GM12878 (cell line): ENCODE data around the gene SP4. TPM values are rescaled to one million over a fixed set of nuclear protein-coding genes. Genes with fewer than 3 reads are reported as not detected.

Source experiments
- ATAC-seq: fragments of 200-7000 bp; cut with Tn5 transposase; 3 replicates; pipeline ENCODE4 v1.9.1; 2020; ENCODE audit warnings: mild to moderate bottlenecking, moderate library complexity
- BruUV-seq: library from RNA; stranded (reverse); fragments of 400-500 nt; replicated peaks from 2 replicates; lab custom pipeline; 2021; lab: Mats Ljungman, UMichigan
- CTCF ChIA-PET: fragments of 300-600 bp; sonication (Branson Sonifier 250); formaldehyde crosslinking; extraction: SDS; loops from one replicate; lab custom pipeline; 2021; ENCODE audit warnings: inconsistent platforms; lab: Yijun Ruan, JAX
- POLR2A ChIA-PET: fragments of 350-600 bp; formaldehyde crosslinking; extraction: SDS; loops from one replicate; lab custom pipeline; 2021; ENCODE audit warnings: inconsistent platforms; lab: Charles Lee
- RAD21 ChIA-PET: fragments of 300-600 bp; sonication (Branson Sonifier 250); formaldehyde crosslinking; loops from one replicate; lab custom pipeline; 2023; ENCODE audit warnings: antibody characterized with exemption; ENCODE audit not compliant: unreplicated experiment; lab: Charles Lee
- SMC1A ChIA-PET: fragments of 300-600 bp; sonication (Branson Sonifier 250); formaldehyde crosslinking; loops from one replicate; lab custom pipeline; 2023; ENCODE audit not compliant: unreplicated experiment, uncharacterized antibody; lab: Charles Lee
- DNase-seq: peaks from one replicate; pipeline ENCODE4 v3.0.0-alpha.2; 2011; ENCODE audit warnings: low read depth, low spot score
- FAIRE-seq: peaks from 3 replicates; lab custom pipeline; 2011; peaks lifted over from hg19 to GRCh38; lab: Jason Lieb, UNC
- H2AFZ ChIP-seq: 2 replicates; pipeline ENCODE4 v1.6.0; 2011; ENCODE audit warnings: low read depth, low read length, control low read depth; ENCODE audit not compliant: control insufficient read depth
- H3K27ac ChIP-seq: 2 replicates; pipeline ENCODE4 v1.5.1; 2011; ENCODE audit warnings: control low read depth; ENCODE audit not compliant: control insufficient read depth, insufficient read depth
- H3K27me3 ChIP-seq, 2 experiments: replicated peaks in 1 of 2; 2 replicates each; pipeline versions ENCODE4 v1.6.0 to v1.6.1; 2011; ENCODE audit warnings: low read length in 1 of 2; ENCODE audit not compliant: control insufficient read depth in 2 of 2, insufficient read depth in 2 of 2
- H3K36me3 ChIP-seq, 2 experiments: 2 replicates each; pipeline ENCODE4 v1.5.1; 2011; ENCODE audit warnings: low read length in 1 of 2; ENCODE audit not compliant: control insufficient read depth in 2 of 2, insufficient read depth in 2 of 2
- H3K4me1 ChIP-seq: 2 replicates; pipeline ENCODE4 v1.6.1; 2011; ENCODE audit warnings: mild to moderate bottlenecking, low read length, moderate library complexity, mixed read lengths; ENCODE audit not compliant: control insufficient read depth, insufficient read depth
- H3K4me2 ChIP-seq: 2 replicates; pipeline ENCODE4 v1.6.0; 2011; ENCODE audit warnings: control low read depth; ENCODE audit not compliant: control insufficient read depth, insufficient read depth
- H3K4me3 ChIP-seq: fragments of 200-600 bp; sonication (generic); 2 replicates; pipeline ENCODE4 v1.5.1; 2016
- H3K79me2 ChIP-seq: 2 replicates; pipeline ENCODE4 v1.6.0; 2011; ENCODE audit warnings: low read length; ENCODE audit not compliant: control insufficient read depth, insufficient read depth
- H3K9ac ChIP-seq: 2 replicates; pipeline ENCODE4 v1.8.0; 2011; ENCODE audit warnings: low read length, control low read depth, mixed read lengths; ENCODE audit not compliant: control insufficient read depth, insufficient read depth
- H3K9me3 ChIP-seq: replicated peaks from 3 replicates; pipeline ENCODE4 v1.5.1; 2011; ENCODE audit warnings: mild to moderate bottlenecking, low read length; ENCODE audit not compliant: control insufficient read depth, insufficient read depth
- H4K20me1 ChIP-seq: 2 replicates; pipeline ENCODE4 v1.6.0; 2011; ENCODE audit not compliant: control insufficient read depth, insufficient read depth
- CEBPB ChIP-seq, 2 experiments: fragments of 150-350 bp in 1 of 2; IDR thresholded peaks; 2 replicates each; pipeline ENCODE4 v1.6.1; 2012 to 2014; ENCODE audit warnings: low read depth in 2 of 2, low read length in 2 of 2, borderline replicate concordance in 1 of 2, inconsistent platforms in 1 of 2
- CREB1 ChIP-seq: IDR thresholded peaks from 2 replicates; pipeline ENCODE4 v1.6.1; 2012; ENCODE audit warnings: low read depth, mild to moderate bottlenecking, inconsistent platforms
- E2F4 ChIP-seq: IDR thresholded peaks from 2 replicates; pipeline ENCODE4 v1.6.1; 2012; ENCODE audit warnings: low read depth, low read length, improper control_type of control experiment
- KAT2A ChIP-seq: conservative IDR thresholded peaks from 2 replicates; pipeline ENCODE4 v1.6.1; 2011; ENCODE audit warnings: low read depth, low read length; ENCODE audit not compliant: control insufficient read depth
- MAX ChIP-seq: IDR thresholded peaks from 2 replicates; pipeline ENCODE4 v1.6.1; 2012; ENCODE audit warnings: low read depth, low read length, improper control_type of control experiment
- PKNOX1 ChIP-seq: fragments of 450-650 bp; IDR thresholded peaks from 2 replicates; pipeline ENCODE4 v1.6.1; 2016; ENCODE audit warnings: mild to moderate bottlenecking
- PML ChIP-seq: IDR thresholded peaks from 2 replicates; pipeline ENCODE4 v1.6.1; 2012; ENCODE audit warnings: low read length, inconsistent platforms
- RAD21 ChIP-seq: IDR thresholded peaks from 2 replicates; pipeline ENCODE4 v1.6.1; 2011; ENCODE audit warnings: mild to moderate bottlenecking, low read depth, low read length, moderate library complexity; ENCODE audit not compliant: insufficient read depth
- RB1 ChIP-seq: fragments of 450-650 bp; formaldehyde crosslinking; IDR thresholded peaks from 2 replicates; pipeline ENCODE4 v1.6.1; 2017; ENCODE audit warnings: mild to moderate bottlenecking, borderline replicate concordance
- SIN3A ChIP-seq: IDR thresholded peaks from 2 replicates; pipeline ENCODE4 v1.6.1; 2012; ENCODE audit warnings: low read depth, low read length, improper control_type of control experiment
- SIX5 ChIP-seq: IDR thresholded peaks from 2 replicates; pipeline ENCODE4 v1.6.1; 2011; ENCODE audit warnings: mild to moderate bottlenecking, low read depth, low read length, moderate library complexity; ENCODE audit not compliant: severe bottlenecking
- SUZ12 ChIP-seq: fragments of 200-600 bp; sonication (generic); IDR thresholded peaks from one replicate; pipeline ENCODE4 v1.6.1; 2018; ENCODE audit warnings: antibody characterized with exemption, mild to moderate bottlenecking; ENCODE audit not compliant: unreplicated experiment
- TBL1XR1 ChIP-seq: IDR thresholded peaks from 2 replicates; pipeline ENCODE4 v1.6.1; 2012; ENCODE audit warnings: low read depth, low read length, improper control_type of control experiment
- ZBTB4 ChIP-seq: fragments of 450-650 bp; formaldehyde crosslinking; IDR thresholded peaks from 2 replicates; pipeline ENCODE4 v1.4.0; 2022; ENCODE audit warnings: mild to moderate bottlenecking, moderate library complexity
- ZNF207 ChIP-seq: fragments of 450-650 bp; IDR thresholded peaks from 2 replicates; pipeline ENCODE4 v1.6.1; 2014; ENCODE audit warnings: antibody characterized with exemption, mild to moderate bottlenecking, borderline replicate concordance
- ZNF384 ChIP-seq: IDR thresholded peaks from 2 replicates; pipeline ENCODE4 v1.6.1; 2012; ENCODE audit warnings: low read depth, mild to moderate bottlenecking, low read length, improper control_type of control experiment, borderline replicate concordance
- ZNF622 ChIP-seq: fragments of 450-650 bp; IDR thresholded peaks from 2 replicates; pipeline ENCODE4 v1.6.1; 2017; ENCODE audit warnings: mild to moderate bottlenecking, inconsistent platforms
- ZSCAN29 ChIP-seq: fragments of 450-650 bp; IDR thresholded peaks from 2 replicates; pipeline ENCODE4 v1.6.1; 2017; ENCODE audit warnings: mild to moderate bottlenecking, moderate library complexity
- WGBS: methylation state at CpG from one replicate; pipeline ENCODE4 v1.1.6; 2016; ENCODE audit warnings: low lambda C conversion rate; ENCODE audit not compliant: insufficient replicate concordance, insufficient coverage; ENCODE audit errors: missing lambda C conversion rate; 5-methylcytosine and 5-hydroxymethylcytosine counted together
- in situ Hi-C: fragments of 300-500 bp; cut with MboI; formaldehyde crosslinking; loops from 9 replicates; pipeline ENCODE4 v1.14.3; 2018; ENCODE audit warnings: mixed read lengths
- intact Hi-C: fragments of 100-400 bp; cut with micrococcal nuclease; formaldehyde crosslinking; loops from one replicate; pipeline ENCODE4 v1.14.2; 2022; ENCODE audit not compliant: unreplicated experiment
- polyA plus RNA-seq, 11 experiments: library from polyadenylated mRNA; depleted of rRNA in 4 of 11; unstranded in 6 of 11; stranded (reverse) in 5 of 11; fragments of >200 nt; fragmentation: Nextera tagmentation in 4 of 11; fragmentation: Illumina TruSeq in 1 of 11; extraction: Ambion mirVana in 4 of 11; extraction: Trizol in 1 of 11; gene quantifications; 1 replicate in 1 of 11; 2 replicates in 10 of 11; pipeline versions ENCODE4 v1.2.1 to v1.2.3, GENCODE V29; 2011 to 2016; ENCODE audit warnings: inconsistent platforms in 2 of 11, missing spikeins in 2 of 11, low read depth in 1 of 11
- total RNA-seq, 4 experiments: library from RNA; depleted of rRNA in 3 of 4; stranded (reverse); fragments of >200 nt in 3 of 4; fragmentation: Illumina TruSeq in 1 of 4; extraction: Trizol in 1 of 4; gene quantifications; 2 replicates each; pipeline versions ENCODE4 v1.2.1 to v1.2.3, GENCODE V29; 2013 to 2021

SP4 gene
- total and polyA plus RNA-seq, 10 of the 15 experiments (the other 5 are each of a cell fraction or from before 2014, with no cell fraction given): 6.2 to 32.4 (median 16.1) TPM

GRCh38 chr7:21454906-21455305 is 27.0 kb downstream of the SP4 start:
- Histone ChIP-seq H3K4me2 (no peak overlapping the region), H4K20me1 (no peaks in the 10 kb centered on the region), H3K9ac (no peak overlapping the region), H2AFZ (no peak overlapping the region), H3K36me3 (peaks cover 4 to 6% of the 10 kb centered on the region in 2 experiments), H3K79me2 (no peaks in the 10 kb centered on the region), H3K4me3 (no peak overlapping the region)
- no peak for FAIRE-seq
- POLR2A ChIA-PET: no interaction called here
- WGBS: 92% methylated on average over 1 of the region's 1 CpG
- intact Hi-C loops: no loop called here
- CTCF ChIA-PET: no interaction called here
- SMC1A ChIA-PET: interaction anchor here (2.5 kb wide), 1 partner anchor 14 kb away, joined by 6 read pairs; no protein-coding TSS in a partner anchor
- BruUV-seq: no TSS peak
- TF ChIP-seq SUZ12 (no peak), MAX (no peak), TBL1XR1 (no peak), ZNF622 (no peak), PML (no peak), CEBPB (IDR thresholded peaks at IDR 0.05; ENCODE audit: borderline replicate concordance in 1 of 2, low read depth in 2 of 2, low read length in 2 of 2) (no peak), ZNF207 (no peak), KAT2A (no peak), E2F4 (no peak), ZSCAN29 (no peak), SIN3A (no peak), ZBTB4 (CRISPR knock-in tag) (no peak), RB1 (no peak), ZNF384 (no peak), CREB1 (no peak), SIX5 (no peak), RAD21 (no peak), PKNOX1 (no peak)
- TF ChIP-seq, all 136 proteins: peak for 0
- Histone ChIP-seq H3K27ac (no peak overlapping the region), H3K9me3 (peaks cover 9% of the 10 kb centered on the region), H3K27me3 (no peaks in the 10 kb centered on the region), H3K4me1 (no peaks in the 10 kb centered on the region)
- DNase-seq: no peak
- in situ Hi-C loops: no loop called here
- RAD21 ChIA-PET: no interaction called here
- no peak for ATAC-seq
